Endothelial cell (in vitro differentiated cells): ENCODE measurements around the gene LSM12. TPM values are rescaled to one million over a fixed set of nuclear protein-coding genes. Genes with fewer than 3 reads are reported as not detected.
"Not testable (repeated sequence)": the region's sequence is repeated elsewhere in the genome, so short reads cannot be mapped to it uniquely, and the experiment has no call there.

Source experiments
- DNase-seq: peaks from one replicate; pipeline ENCODE4 v3.0.0; 2021; ENCODE audit warnings: low spot score
- H3K27ac Mint-ChIP-seq: one replicate; pipeline ENCODE4 v1.8.0; 2021; ENCODE audit warnings: mixed read lengths, inconsistent platforms; ENCODE audit not compliant: unreplicated experiment
- H3K27me3 Mint-ChIP-seq: one replicate; pipeline ENCODE4 v1.8.0; 2021; ENCODE audit warnings: mild to moderate bottlenecking, moderate library complexity, mixed read lengths, inconsistent platforms; ENCODE audit not compliant: unreplicated experiment
- H3K36me3 Mint-ChIP-seq: one replicate; pipeline ENCODE4 v1.8.0; 2021; ENCODE audit warnings: mild to moderate bottlenecking, low read depth, mixed read lengths, inconsistent platforms; ENCODE audit not compliant: unreplicated experiment
- H3K4me1 Mint-ChIP-seq: one replicate; pipeline ENCODE4 v1.8.0; 2021; ENCODE audit warnings: mild to moderate bottlenecking, mixed read lengths, inconsistent platforms; ENCODE audit not compliant: unreplicated experiment
- H3K4me3 Mint-ChIP-seq: one replicate; pipeline ENCODE4 v1.8.0; 2021; ENCODE audit warnings: mild to moderate bottlenecking, mixed read lengths, inconsistent platforms; ENCODE audit not compliant: unreplicated experiment
- H3K9me3 Mint-ChIP-seq: one replicate; pipeline ENCODE4 v1.8.0; 2021; ENCODE audit warnings: mixed read lengths, inconsistent platforms; ENCODE audit not compliant: unreplicated experiment
- total RNA-seq: library from RNA; stranded (reverse); fragmentation: NEBNext Ultra II Directional; extraction: Animal tissue kit (Norgen Biotek cat#: 25700); gene quantifications from one replicate; pipeline ENCODE4 v1.2.1, GENCODE V29; 2021; ENCODE audit not compliant: unreplicated experiment
- TF ChIP-seq, protein P1 (sequence below): fragments of 200-600 bp; sonication (generic); IDR thresholded peaks from one replicate; pipeline ENCODE4 v1.5.0; 2021; ENCODE audit warnings: antibody characterized with exemption; ENCODE audit not compliant: unreplicated experiment

The LSM12 gene
- total RNA-seq, 1 donor from 2014 or later: 63.0 TPM

DNA sequence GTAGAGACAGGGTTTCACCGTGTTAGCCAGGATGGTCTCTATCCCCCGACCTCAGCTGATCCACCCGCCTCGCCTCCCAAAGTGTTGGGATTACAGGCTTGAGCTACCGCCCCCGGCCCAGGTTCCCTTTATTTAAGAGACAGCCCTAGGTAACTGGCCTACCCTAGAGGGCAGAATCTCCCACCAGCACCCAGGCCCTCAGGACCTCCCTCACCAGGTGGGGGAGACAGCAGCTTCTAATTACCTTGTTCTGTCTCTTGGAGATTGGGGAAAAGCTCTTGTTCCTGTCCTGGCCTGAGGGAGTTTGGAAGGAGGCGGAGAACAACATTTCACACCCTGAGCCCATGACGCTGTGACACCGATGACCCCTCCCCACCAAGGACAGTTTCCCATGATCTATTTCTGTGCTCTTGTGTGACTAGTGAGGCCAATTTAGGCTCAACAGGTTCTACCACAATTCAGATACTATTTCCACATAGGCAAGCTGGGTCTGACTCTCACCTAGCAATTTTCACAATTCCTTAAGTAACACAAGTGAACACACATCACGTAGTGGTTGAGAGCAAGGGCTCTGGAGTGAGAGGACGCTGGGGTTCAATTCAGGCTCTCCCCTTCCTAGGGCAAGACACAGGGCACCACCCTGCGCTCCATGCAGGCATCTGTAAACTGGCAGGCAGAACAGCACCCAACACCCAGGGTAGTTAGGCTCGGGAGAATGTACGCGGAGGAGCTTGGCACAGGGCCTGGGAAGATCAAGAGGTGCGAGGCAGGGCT lies 36.6 kb upstream of the LSM12 start:
- TF ChIP-seq, protein P1, sequence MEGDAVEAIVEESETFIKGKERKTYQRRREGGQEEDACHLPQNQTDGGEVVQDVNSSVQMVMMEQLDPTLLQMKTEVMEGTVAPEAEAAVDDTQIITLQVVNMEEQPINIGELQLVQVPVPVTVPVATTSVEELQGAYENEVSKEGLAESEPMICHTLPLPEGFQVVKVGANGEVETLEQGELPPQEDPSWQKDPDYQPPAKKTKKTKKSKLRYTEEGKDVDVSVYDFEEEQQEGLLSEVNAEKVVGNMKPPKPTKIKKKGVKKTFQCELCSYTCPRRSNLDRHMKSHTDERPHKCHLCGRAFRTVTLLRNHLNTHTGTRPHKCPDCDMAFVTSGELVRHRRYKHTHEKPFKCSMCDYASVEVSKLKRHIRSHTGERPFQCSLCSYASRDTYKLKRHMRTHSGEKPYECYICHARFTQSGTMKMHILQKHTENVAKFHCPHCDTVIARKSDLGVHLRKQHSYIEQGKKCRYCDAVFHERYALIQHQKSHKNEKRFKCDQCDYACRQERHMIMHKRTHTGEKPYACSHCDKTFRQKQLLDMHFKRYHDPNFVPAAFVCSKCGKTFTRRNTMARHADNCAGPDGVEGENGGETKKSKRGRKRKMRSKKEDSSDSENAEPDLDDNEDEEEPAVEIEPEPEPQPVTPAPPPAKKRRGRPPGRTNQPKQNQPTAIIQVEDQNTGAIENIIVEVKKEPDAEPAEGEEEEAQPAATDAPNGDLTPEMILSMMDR: no peak
- H3K27ac Mint-ChIP-seq: peak overlapping the region; percentile 88
- H3K36me3 Mint-ChIP-seq: no peaks in the 10 kb centered on the region
- H3K9me3 Mint-ChIP-seq: no peaks in the 10 kb centered on the region
- DNase-seq: no peak
- peaks cover 3% of the 10 kb centered on the region for H3K27me3 Mint-ChIP-seq
- no peak overlapping the region for H3K4me3 Mint-ChIP-seq
- H3K4me1 Mint-ChIP-seq: peaks cover 33% of the 10 kb centered on the region

DNA sequence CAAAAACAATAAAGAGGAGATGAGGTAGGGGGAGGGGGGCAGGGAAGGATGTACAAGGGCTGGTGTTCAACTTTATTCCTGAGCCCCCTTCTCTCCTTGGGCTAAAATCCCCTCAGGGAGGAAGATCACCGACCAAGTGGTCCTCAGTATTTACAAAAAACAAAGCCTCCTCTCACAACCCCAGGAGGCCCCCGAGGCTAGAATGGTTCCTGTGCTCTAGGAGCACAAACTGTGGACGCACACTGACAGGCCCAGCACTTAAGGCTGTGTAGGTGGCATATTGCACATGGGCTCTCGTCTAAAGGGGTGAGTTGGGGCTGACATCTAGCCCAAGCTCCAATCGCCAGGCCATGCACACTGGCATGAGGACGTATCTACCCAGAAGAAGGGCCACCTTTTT lies 35.4 kb upstream of the LSM12 start:
- H3K27me3 Mint-ChIP-seq, DNase-seq, H3K4me3 Mint-ChIP-seq, H3K27ac Mint-ChIP-seq, H3K36me3 Mint-ChIP-seq, H3K9me3 Mint-ChIP-seq: not testable (repeated sequence)
- peaks cover 36% of the 10 kb centered on the region for H3K4me1 Mint-ChIP-seq

DNA sequence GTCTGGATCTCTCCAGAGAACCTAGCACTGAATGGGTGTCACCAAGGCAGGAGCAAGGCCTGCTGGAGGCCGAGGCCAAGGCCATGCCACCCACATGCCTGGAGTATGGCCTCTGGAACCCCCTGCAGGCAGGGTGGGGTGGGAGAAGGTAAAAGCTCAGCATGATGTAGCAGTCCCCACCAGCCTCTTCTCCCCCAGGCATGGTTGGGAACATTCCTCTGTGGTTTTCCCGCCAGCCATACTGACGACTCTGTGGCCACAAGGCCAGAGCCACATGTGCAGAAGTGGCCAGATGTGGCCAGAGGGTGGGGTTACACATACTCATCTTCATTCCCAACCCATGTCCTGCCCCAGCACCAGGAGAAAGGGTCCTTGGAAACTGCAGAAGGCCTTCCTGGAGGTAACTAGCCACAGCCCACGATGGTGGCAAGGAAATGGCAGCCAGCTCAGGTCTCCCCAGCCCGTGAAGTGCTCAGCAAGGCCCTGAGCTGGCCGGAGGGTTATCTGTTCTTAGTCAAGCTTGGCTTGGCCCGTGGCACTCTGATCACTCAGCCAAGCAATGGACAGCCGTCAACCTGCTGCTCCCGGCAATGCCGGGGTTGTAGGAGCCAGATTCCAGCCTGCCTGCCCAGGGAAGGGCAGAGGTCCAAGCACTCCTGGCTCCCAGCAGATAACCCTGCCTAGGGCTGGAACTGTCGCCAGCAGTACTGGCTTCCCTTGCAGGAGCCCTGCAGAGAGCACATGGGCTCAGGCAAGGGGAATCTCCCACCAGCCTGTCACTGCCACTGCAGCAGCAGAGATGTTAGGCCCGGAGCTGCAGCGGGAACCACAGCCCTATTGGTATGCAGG lies 30.9 kb upstream of the LSM12 start:
- DNase-seq: no peak
- Mint-ChIP-seq H3K27ac (peak overlapping the region; percentile 100), H3K4me3 (no peak overlapping the region), H3K9me3 (no peaks in the 10 kb centered on the region), H3K36me3 (no peaks in the 10 kb centered on the region), H3K4me1 (peaks cover 43% of the 10 kb centered on the region), H3K27me3 (peaks cover 11% of the 10 kb centered on the region)
- TF ChIP-seq, protein P1: no peak

DNA sequence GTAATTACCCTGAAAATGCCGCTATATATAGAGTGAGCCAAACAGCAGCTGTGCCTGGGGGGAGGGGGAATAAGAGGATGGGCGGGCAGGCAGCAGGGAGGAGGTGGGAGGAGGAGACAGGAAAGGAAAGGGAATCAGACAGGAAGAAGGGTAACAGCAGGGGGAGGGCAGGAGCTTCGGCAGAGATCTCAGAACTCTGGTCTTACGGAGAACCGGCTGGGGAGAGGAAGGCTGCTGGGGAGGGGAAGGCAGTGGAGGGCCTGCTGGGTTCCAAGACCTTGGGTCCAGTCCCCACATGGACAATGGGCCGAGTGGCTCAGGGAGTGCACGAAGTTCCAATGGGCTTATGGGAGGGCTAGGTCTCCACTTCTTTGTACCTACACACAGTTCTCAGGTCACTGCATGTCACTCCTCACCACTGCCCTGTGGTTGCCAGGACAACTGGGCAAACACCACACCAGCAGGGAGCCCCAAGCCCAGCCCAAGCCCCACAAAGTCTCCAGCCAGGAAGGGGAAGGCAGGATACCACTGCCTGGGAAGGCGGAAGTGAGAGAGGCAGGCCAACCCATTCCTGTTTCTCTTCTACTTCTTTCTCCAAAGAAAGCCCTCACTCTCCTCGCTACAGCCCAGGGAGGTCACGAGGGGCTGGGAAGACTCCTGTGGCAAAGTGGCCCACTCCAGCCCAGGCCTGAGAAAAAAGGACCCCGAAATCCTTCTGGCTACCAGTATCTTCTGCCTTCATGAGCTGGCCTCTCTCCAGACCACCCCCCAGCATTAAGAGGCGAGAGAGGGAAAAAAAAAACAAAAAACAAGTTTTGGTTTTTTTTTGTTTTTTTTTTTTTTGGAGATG lies 29.4 kb upstream of the LSM12 start:
- H3K27ac Mint-ChIP-seq: peak overlapping the region; percentile 100
- H3K27me3 Mint-ChIP-seq: peaks cover 11% of the 10 kb centered on the region
- TF ChIP-seq, protein P1: no peak
- peak; percentile 84 for DNase-seq
- peaks cover 42% of the 10 kb centered on the region for H3K4me1 Mint-ChIP-seq
- H3K36me3 Mint-ChIP-seq: peaks cover 5% of the 10 kb centered on the region
- no peaks in the 10 kb centered on the region for H3K9me3 Mint-ChIP-seq
- peak overlapping the region; percentile 81 for H3K4me3 Mint-ChIP-seq

DNA sequence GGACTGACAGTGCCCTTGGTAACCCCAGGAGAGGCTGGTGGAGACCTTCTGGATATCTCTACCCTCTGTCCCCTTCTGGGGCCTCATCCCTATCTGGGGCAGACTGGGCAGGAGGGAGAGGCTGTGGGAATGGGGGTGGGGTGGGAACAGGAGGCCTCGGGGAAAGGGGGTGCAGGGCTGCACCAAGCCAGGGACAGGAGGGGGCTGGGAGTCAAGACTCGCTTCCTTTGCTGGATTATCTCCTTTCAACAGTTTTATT lies 28.8 kb upstream of the LSM12 start:
- peaks cover 11% of the 10 kb centered on the region for H3K27me3 Mint-ChIP-seq
- H3K27ac Mint-ChIP-seq: peak overlapping the region; percentile 100
- peaks cover 5% of the 10 kb centered on the region for H3K36me3 Mint-ChIP-seq
- H3K9me3 Mint-ChIP-seq: no peaks in the 10 kb centered on the region
- H3K4me1 Mint-ChIP-seq: peaks cover 42% of the 10 kb centered on the region
- TF ChIP-seq, protein P1: no peak
- no peak for DNase-seq
- peak overlapping the region; percentile 81 for H3K4me3 Mint-ChIP-seq
